Ovary (tissue), 3 donors: ENCODE measurements around the gene AZU1.

Experiments
- CTCF ChIP-seq, 3 donors: fragments of 450-650 bp in 2 of 3; fragments of 200-600 bp in 1 of 3; IDR thresholded peaks; one replicate each; pipeline versions ENCODE4 v1.5.1 to v1.8.0; 2016 to 2022; ENCODE audit warnings: antibody characterized with exemption in 3 of 3, mild to moderate bottlenecking in 1 of 3
- EP300 ChIP-seq: sonication (generic); formaldehyde crosslinking; IDR thresholded peaks from one replicate; pipeline ENCODE4 v1.6.1; 2017; ENCODE audit warnings: antibody characterized with exemption
- POLR2A ChIP-seq: fragments of 450-650 bp; IDR thresholded peaks from one replicate; pipeline ENCODE4 v1.6.1; 2017; ENCODE audit warnings: antibody characterized with exemption, mild to moderate bottlenecking, moderate library complexity
- donor health status: DM: no; HTN: no; CAD: no.

GRCh38 chr19:862581-863314 lies 35.1 kb downstream of the AZU1 start:
- TF ChIP-seq CTCF (IDR thresholded peaks at IDR 0.05) (no peak), POLR2A (no peak), EP300 (no peak)
